ENCODE results near the gene KRT33A. TPM values are rescaled to one million over a fixed set of nuclear protein-coding genes. Genes with fewer than 3 reads are reported as not detected.

The KRT33A gene
- total and polyA plus RNA-seq, 4 donors, result not detected

DNA sequence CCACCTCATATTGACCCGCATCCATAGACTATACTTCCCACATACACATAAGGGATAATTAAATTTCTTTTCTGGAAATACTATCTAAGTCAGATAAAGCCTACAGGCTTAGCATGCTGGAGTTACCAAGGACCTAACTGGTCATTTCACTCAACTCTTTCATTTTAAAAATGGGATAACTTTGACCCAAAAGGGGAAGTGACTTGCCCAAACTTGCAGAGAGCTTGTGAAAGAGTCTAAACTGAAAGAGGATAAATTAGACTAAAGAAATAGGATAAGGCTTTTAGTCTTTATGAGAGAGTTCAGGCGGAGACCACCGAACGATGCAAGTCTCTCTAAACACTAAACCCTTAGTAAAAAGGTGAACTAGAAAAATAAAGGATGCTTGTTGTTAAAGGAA is 3.9 kb upstream of the KRT33A start:
- DNase-seq (no peak), ATAC-seq (ENCODE audit: insufficient read depth, low FRiP score) (no peak)
- H3K4me1 ChIP-seq (ENCODE audit: control insufficient read depth in 5 of 5, insufficient read depth in 5 of 5, low read length in 5 of 5), result no peaks in the 10 kb centered on the region
- H3K9me3 ChIP-seq (ENCODE audit: control insufficient read depth in 4 of 4, insufficient read depth in 3 of 4, low read length in 3 of 4), result peaks cover 0 to 4% (median 0%) of the 10 kb centered on the region in 4 donors
- H3K27me3 ChIP-seq (ENCODE audit: control insufficient read depth in 3 of 3, insufficient read depth in 3 of 3, low read length in 2 of 3), result peaks cover 0 to 2% (median 0%) of the 10 kb centered on the region in 3 donors
- WGBS, 2 donors, result 80 to 89% methylated on average over 4 of the region's 4 CpGs
- H3K27ac ChIP-seq (ENCODE audit: low read depth in 1 of 2, low read length in 1 of 2), result no peak overlapping the region
- TF ChIP-seq, protein P1, sequence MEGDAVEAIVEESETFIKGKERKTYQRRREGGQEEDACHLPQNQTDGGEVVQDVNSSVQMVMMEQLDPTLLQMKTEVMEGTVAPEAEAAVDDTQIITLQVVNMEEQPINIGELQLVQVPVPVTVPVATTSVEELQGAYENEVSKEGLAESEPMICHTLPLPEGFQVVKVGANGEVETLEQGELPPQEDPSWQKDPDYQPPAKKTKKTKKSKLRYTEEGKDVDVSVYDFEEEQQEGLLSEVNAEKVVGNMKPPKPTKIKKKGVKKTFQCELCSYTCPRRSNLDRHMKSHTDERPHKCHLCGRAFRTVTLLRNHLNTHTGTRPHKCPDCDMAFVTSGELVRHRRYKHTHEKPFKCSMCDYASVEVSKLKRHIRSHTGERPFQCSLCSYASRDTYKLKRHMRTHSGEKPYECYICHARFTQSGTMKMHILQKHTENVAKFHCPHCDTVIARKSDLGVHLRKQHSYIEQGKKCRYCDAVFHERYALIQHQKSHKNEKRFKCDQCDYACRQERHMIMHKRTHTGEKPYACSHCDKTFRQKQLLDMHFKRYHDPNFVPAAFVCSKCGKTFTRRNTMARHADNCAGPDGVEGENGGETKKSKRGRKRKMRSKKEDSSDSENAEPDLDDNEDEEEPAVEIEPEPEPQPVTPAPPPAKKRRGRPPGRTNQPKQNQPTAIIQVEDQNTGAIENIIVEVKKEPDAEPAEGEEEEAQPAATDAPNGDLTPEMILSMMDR (IDR thresholded peaks at IDR 0.05; ENCODE audit: control extremely low read depth, extremely low read depth), result no peak
- H3K36me3 ChIP-seq (ENCODE audit: control insufficient read depth in 4 of 4, insufficient read depth in 4 of 4, low read length in 4 of 4), result no peaks in the 10 kb centered on the region
- no peak overlapping the region for H3K9ac ChIP-seq (ENCODE audit: insufficient read depth in 1 of 2, low read length in 2 of 2)
- H3K4me3 ChIP-seq, result no peak overlapping the region

DNA sequence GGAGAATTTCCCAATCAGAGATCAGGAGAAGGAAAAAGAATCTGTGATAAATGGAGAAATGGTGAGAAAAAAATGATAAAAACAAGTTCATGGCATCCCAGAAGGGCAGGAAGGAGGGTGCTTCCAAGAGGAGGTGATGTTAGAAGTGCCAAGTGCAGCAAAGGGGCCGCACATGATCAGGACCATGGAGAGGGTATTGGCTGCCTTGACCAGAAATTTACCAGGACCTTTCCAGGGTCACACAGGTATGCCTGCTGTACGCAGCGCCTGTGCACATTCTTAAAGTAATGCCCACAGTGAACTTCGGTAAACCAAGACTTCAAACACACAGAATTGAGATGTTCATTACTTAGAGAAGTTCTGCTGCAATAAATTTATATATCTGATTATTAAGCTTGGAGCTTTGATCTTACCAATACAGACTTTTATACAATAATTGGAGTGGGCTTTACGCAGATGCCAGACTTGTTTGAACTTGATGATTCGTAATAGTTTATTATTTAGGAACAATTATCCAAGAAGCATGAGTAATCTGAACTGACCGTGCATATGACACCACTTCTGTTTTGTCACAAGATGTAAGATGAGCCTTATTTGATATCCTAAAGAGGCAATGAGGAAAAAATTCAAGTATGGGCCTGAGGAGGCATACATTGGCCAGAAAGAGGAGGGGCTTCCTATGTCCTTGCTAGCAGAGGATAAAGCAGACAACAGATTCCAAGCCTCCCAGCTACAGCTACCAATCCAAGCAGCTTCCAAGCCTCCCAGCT is 2.2 kb upstream of the KRT33A start:
- H3K4me1 ChIP-seq (ENCODE audit: control insufficient read depth in 5 of 5, insufficient read depth in 5 of 5, low read length in 5 of 5), result no peaks in the 10 kb centered on the region
- 83 to 88% methylated on average over 7 of the region's 7 CpGs for WGBS, 2 donors
- no peak overlapping the region for H3K9ac ChIP-seq (ENCODE audit: insufficient read depth in 1 of 2, low read length in 2 of 2)
- H3K4me3 ChIP-seq, result no peak overlapping the region
- DNase-seq (no peak), ATAC-seq (ENCODE audit: insufficient read depth, low FRiP score) (no peak)
- H3K36me3 ChIP-seq (ENCODE audit: control insufficient read depth in 4 of 4, insufficient read depth in 4 of 4, low read length in 4 of 4), result no peaks in the 10 kb centered on the region
- TF ChIP-seq, protein P1 (IDR thresholded peaks at IDR 0.05; ENCODE audit: control extremely low read depth, extremely low read depth), result no peak
- peaks cover 0 to 2% (median 0%) of the 10 kb centered on the region in 3 donors for H3K27me3 ChIP-seq (ENCODE audit: control insufficient read depth in 3 of 3, insufficient read depth in 3 of 3, low read length in 2 of 3)
- no peak overlapping the region for H3K27ac ChIP-seq (ENCODE audit: low read depth in 1 of 2, low read length in 1 of 2)
- H3K9me3 ChIP-seq (ENCODE audit: control insufficient read depth in 4 of 4, insufficient read depth in 3 of 4, low read length in 3 of 4), result peaks cover 0 to 4% (median 0%) of the 10 kb centered on the region in 4 donors

DNA sequence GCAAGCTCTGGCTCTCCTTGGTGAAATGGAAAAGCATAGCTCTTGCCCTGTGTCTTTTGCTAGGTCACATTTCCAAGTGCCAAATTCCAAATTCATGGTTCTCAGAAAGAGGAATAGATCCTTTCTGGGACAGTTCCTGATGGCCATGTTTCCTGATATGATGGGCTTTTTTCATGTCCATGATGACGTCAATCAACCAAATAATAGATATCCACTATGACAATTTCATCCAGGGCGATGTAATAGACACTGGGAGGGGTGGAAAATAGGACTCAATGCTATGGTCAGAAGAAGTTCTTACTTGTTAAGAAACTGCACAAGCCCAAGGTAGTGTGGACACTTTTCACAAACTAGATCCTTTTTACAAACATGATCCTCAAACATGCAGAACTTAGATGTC is 549 bp upstream of the KRT33A start:
- ATAC-seq (ENCODE audit: insufficient read depth, low FRiP score) (no peak), DNase-seq (no peak)
- 90 to 92% methylated on average over 2 of the region's 2 CpGs for WGBS, 2 donors
- TF ChIP-seq, protein P1 (IDR thresholded peaks at IDR 0.05; ENCODE audit: control extremely low read depth, extremely low read depth), result no peak
- Histone ChIP-seq H3K27ac (ENCODE audit: low read depth in 1 of 2, low read length in 1 of 2) (no peak overlapping the region), H3K36me3 (ENCODE audit: control insufficient read depth in 4 of 4, insufficient read depth in 4 of 4, low read length in 4 of 4) (no peaks in the 10 kb centered on the region), H3K9me3 (ENCODE audit: control insufficient read depth in 4 of 4, insufficient read depth in 3 of 4, low read length in 3 of 4) (peaks cover 0 to 2% (median 0%) of the 10 kb centered on the region in 4 donors), H3K4me1 (ENCODE audit: control insufficient read depth in 5 of 5, insufficient read depth in 5 of 5, low read length in 5 of 5) (no peaks in the 10 kb centered on the region), H3K9ac (ENCODE audit: insufficient read depth in 1 of 2, low read length in 2 of 2) (no peak overlapping the region), H3K4me3 (no peak overlapping the region), H3K27me3 (ENCODE audit: control insufficient read depth in 3 of 3, insufficient read depth in 3 of 3, low read length in 2 of 3) (no peaks in the 10 kb centered on the region)
